ENCODE data around the gene TRAK2. TPM values are rescaled to one million over a fixed set of nuclear protein-coding genes. Genes with fewer than 3 reads are reported as not detected.

TRAK2 gene
- total and polyA plus RNA-seq, 10 donors: 7.1 to 63.0 (median 37.7) TPM

DNA sequence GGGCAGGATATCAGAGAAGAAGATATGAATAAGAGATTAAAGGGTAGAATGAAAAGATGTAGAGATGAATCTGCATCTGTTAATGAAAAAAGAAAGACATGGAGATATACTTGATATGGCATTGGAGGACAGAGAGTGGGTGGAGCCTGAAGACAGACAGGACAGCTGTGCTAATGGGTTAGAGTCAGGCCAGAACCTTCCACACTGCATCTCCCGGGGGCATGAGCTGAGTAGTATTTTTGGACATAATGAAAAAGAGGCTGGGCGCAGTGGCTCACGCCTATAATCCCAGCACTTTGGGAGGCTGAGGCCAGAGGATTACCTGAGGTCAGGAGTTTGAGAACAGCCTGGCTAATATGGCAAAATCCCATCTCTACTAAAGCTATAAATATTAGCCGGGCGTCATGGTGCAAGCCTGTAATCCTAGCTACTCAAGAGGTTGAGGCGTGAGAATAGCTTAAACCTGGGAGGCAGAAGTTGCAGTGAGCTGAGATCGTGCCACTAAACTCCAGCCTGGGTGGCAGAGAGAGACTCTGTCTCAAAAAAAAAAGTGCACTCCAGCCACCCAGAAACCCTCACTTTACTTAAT lies 105.5 kb downstream of the TRAK2 start:
- TF ChIP-seq POLR2AphosphoS5 (IDR thresholded peaks at IDR 0.05): no peak
- TF ChIP-seq, protein P1, sequence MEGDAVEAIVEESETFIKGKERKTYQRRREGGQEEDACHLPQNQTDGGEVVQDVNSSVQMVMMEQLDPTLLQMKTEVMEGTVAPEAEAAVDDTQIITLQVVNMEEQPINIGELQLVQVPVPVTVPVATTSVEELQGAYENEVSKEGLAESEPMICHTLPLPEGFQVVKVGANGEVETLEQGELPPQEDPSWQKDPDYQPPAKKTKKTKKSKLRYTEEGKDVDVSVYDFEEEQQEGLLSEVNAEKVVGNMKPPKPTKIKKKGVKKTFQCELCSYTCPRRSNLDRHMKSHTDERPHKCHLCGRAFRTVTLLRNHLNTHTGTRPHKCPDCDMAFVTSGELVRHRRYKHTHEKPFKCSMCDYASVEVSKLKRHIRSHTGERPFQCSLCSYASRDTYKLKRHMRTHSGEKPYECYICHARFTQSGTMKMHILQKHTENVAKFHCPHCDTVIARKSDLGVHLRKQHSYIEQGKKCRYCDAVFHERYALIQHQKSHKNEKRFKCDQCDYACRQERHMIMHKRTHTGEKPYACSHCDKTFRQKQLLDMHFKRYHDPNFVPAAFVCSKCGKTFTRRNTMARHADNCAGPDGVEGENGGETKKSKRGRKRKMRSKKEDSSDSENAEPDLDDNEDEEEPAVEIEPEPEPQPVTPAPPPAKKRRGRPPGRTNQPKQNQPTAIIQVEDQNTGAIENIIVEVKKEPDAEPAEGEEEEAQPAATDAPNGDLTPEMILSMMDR (IDR thresholded peaks at IDR 0.05 in 8 of 11, conservative IDR thresholded peaks at IDR 0.05 in 3 of 11): no peak
- TF ChIP-seq POLR2A (IDR thresholded peaks at IDR 0.05): no peak
- peaks cover 0 to 58% (median 2%) of the 10 kb centered on the region in 6 donors for H3K36me3 ChIP-seq
- no peak for DNase-seq
- intact Hi-C loops (cut with DNase I; ENCODE audit: low total_unique reads): no loop called here
- WGBS, 5 donors: 90 to 97% (median 93%) methylated on average over 7 of the region's 7 CpGs
- H3K9me3 ChIP-seq: peaks cover 0 to 4% (median 0%) of the 10 kb centered on the region in 8 donors
- no peaks in the 10 kb centered on the region for H3K27me3 ChIP-seq (replicated peaks in 1 of 7)
- H3K4me3 ChIP-seq: no peak overlapping the region
- H3K27ac ChIP-seq: no peak overlapping the region
- no peaks in the 10 kb centered on the region for H3K4me1 ChIP-seq

DNA sequence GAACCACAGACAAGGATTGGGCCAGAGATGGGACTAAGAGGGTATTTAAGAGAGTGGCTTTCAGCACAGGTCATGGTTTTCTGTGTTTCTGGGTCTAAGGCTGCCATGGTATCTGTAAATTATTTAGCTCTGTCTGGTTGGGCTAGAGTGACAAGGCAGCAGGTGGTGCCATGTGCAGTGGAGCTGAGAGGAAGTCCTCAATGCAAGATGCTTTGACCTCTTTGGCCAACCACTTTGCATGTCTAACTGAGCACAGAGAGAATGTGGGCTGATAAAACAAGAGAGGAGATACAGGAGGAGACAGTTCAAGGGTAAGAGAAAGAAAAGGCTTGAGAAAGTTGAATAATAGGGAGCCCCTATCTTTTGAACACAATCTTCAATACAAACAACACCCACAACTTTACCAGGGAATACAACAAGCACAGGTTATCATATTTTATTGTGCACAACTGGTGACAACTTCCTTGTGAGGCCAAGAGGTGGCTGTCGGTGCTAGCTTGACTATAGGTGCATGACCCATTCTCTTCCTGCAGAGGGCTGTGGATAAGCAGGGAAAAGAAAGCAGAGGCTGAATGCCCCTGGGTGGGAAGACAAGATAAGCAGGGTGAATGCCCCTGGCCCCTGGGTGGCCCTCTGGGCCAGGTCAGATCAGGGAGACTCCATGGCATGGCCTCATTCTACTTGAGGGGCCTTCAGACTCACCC lies 106.4 kb downstream of the TRAK2 start:
- H3K4me3 ChIP-seq: no peak overlapping the region
- no peaks in the 10 kb centered on the region for H3K4me1 ChIP-seq
- H3K36me3 ChIP-seq: peaks cover 0 to 49% (median 2%) of the 10 kb centered on the region in 6 donors
- intact Hi-C loops (cut with DNase I; ENCODE audit: low total_unique reads): no loop called here
- H3K27ac ChIP-seq: no peak overlapping the region
- H3K27me3 ChIP-seq (replicated peaks in 1 of 7): no peaks in the 10 kb centered on the region
- no peak for DNase-seq
- WGBS, 5 donors: 38 to 68% (median 57%) methylated on average over 1 of the region's 1 CpG
- H3K9me3 ChIP-seq: peaks cover 0 to 7% (median 0%) of the 10 kb centered on the region in 8 donors
- TF ChIP-seq, protein P1 (IDR thresholded peaks at IDR 0.05 in 8 of 11, conservative IDR thresholded peaks at IDR 0.05 in 3 of 11): no peak
- no peak for TF ChIP-seq POLR2AphosphoS5 (IDR thresholded peaks at IDR 0.05)
- no peak for TF ChIP-seq POLR2A (IDR thresholded peaks at IDR 0.05)

DNA sequence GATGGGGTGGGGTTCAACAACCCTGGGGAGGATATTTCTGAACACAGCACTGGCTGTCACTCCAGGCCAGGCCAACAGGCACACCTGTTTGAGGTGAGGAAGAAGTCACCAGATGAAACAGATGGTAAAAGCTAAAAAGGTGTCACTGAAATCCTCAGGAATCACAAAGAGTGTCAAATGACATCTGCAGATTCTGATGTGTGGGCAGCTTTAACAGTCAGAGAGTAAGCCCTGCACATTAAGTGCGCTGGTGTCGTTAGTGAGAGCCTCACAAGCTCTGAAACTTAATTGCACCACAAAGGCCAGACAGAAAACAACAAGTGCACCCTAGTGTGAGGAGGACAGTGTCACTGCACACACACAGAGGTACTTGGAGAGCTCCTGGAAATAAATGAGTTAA lies 107.7 kb downstream of the TRAK2 start:
- 87 to 95% (median 92%) methylated on average over 2 of the region's 2 CpGs for WGBS, 5 donors
- peaks cover 0 to 46% (median 2%) of the 10 kb centered on the region in 6 donors for H3K36me3 ChIP-seq
- no peaks in the 10 kb centered on the region for H3K4me1 ChIP-seq
- H3K27ac ChIP-seq: no peak overlapping the region
- no peak overlapping the region for H3K4me3 ChIP-seq
- no peaks in the 10 kb centered on the region for H3K27me3 ChIP-seq (replicated peaks in 1 of 7)
- DNase-seq: no peak
- peaks cover 0 to 7% (median 0%) of the 10 kb centered on the region in 8 donors for H3K9me3 ChIP-seq
- TF ChIP-seq, protein P1 (IDR thresholded peaks at IDR 0.05 in 8 of 11, conservative IDR thresholded peaks at IDR 0.05 in 3 of 11): no peak
- no peak for TF ChIP-seq POLR2AphosphoS5 (IDR thresholded peaks at IDR 0.05)
- TF ChIP-seq POLR2A (IDR thresholded peaks at IDR 0.05): no peak
- intact Hi-C loops (cut with DNase I; ENCODE audit: low total_unique reads): no loop called here

DNA sequence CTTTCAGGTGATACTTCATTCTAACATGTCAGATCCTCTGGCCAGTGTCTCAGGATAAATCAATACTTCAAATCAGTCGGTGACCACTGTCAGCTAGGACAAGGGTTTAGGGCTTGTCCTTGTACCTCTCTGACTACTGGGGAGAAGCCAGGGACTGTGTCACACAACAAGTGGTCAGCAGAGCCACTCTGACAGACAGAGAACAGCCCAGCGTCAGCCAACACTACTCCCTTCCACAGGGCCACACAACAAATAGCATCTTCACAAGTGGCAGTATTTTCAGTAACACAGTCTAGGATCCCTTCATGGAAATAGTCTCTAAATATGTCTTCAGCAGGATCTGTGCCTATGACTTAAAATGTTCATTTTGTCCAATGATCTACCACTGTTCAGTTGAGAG lies 108.3 kb downstream of the TRAK2 start:
- Histone ChIP-seq H3K9me3 (peaks cover 0 to 7% (median 0%) of the 10 kb centered on the region in 8 donors), H3K27me3 (replicated peaks in 1 of 7) (no peaks in the 10 kb centered on the region), H3K4me3 (no peak overlapping the region), H3K27ac (no peak overlapping the region), H3K36me3 (peaks cover 0 to 42% (median 2%) of the 10 kb centered on the region in 6 donors), H3K4me1 (no peaks in the 10 kb centered on the region)
- no peak for TF ChIP-seq POLR2AphosphoS5 (IDR thresholded peaks at IDR 0.05)
- TF ChIP-seq, protein P1 (IDR thresholded peaks at IDR 0.05 in 8 of 11, conservative IDR thresholded peaks at IDR 0.05 in 3 of 11): no peak
- no peak for TF ChIP-seq POLR2A (IDR thresholded peaks at IDR 0.05)
- 84 to 96% (median 92%) methylated on average over 2 of the region's 2 CpGs for WGBS, 5 donors
- no peak for DNase-seq
- intact Hi-C loops (cut with DNase I; ENCODE audit: low total_unique reads): no loop called here
